Thyroid gland (tissue), 4 donors: Measurements from ENCODE around the gene ABCG1.

Experiments used
- CTCF ChIP-seq, 6 experiments: fragments of 200-600 bp in 3 of 6; fragments of 450-650 bp in 3 of 6; sonication (generic) in 3 of 6; IDR thresholded peaks; one replicate each; pipeline ENCODE4 v1.5.1; 2016 to 2019; ENCODE audit warnings: antibody characterized with exemption in 6 of 6, mild to moderate bottlenecking in 2 of 6, inconsistent platforms in 1 of 6, moderate library complexity in 1 of 6
- POLR2A ChIP-seq, 2 donors: fragments of 450-650 bp; IDR thresholded peaks; one replicate each; pipeline ENCODE4 v1.6.1; 2017; ENCODE audit warnings: antibody characterized with exemption in 2 of 2, mild to moderate bottlenecking in 2 of 2, moderate library complexity in 1 of 2

DNA sequence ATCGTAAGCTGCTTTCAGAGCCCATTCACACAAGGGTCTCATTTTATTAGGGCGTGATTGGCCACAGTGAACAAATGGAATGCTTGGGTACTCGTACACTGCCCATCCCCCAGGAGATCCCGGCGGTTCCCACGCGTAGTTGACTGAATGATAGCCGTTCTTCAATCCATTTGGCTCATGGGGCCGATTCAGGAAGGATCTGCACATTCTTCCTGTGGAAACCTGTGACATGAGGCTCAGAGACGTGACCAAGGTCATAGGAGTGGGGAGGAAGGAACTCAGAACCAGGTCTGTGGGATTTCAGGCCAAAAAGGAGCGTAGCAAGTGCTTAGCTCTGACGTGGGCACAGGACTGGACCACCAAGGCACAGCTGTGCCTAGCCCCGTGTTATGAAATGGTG is 11.7 kb downstream of the ABCG1 start:
- TF ChIP-seq CTCF (IDR thresholded peaks at IDR 0.05) (no peak), POLR2A (IDR thresholded peaks at IDR 0.05) (no peak)
